ENCODE measurements around the gene FRAS1.

Gene FRAS1

DNA sequence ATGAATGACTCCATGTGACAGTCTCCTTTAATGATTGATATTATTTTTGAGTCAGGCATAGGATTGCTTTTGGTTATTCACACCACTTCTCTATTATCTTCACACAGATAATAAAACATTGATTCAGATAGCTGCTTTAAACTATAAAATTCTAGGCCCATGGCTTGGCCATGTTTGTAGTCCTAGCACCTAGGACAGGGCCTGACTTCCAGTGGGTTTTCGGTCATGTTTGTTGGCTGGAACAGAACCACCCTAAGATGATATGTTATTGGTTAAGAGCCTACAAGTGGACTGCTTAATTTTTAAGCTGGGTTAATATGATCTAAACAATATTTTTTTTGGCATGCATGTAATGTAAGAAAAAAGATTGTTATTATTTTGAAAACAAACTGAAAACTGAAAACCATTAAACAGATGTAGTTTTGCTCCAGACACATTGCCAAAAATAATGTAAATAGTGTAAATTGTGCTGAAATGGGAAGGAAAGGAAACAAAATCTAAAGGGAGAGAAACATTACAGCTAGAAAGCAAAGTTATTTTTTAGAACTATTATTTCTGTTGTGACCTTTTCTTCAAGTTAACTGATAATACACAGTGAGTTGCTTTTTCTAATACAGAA, 98.0 kb downstream of the FRAS1 start:
- TF ChIP-seq, protein P1, sequence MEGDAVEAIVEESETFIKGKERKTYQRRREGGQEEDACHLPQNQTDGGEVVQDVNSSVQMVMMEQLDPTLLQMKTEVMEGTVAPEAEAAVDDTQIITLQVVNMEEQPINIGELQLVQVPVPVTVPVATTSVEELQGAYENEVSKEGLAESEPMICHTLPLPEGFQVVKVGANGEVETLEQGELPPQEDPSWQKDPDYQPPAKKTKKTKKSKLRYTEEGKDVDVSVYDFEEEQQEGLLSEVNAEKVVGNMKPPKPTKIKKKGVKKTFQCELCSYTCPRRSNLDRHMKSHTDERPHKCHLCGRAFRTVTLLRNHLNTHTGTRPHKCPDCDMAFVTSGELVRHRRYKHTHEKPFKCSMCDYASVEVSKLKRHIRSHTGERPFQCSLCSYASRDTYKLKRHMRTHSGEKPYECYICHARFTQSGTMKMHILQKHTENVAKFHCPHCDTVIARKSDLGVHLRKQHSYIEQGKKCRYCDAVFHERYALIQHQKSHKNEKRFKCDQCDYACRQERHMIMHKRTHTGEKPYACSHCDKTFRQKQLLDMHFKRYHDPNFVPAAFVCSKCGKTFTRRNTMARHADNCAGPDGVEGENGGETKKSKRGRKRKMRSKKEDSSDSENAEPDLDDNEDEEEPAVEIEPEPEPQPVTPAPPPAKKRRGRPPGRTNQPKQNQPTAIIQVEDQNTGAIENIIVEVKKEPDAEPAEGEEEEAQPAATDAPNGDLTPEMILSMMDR (IDR thresholded peaks at IDR 0.05; ENCODE audit: borderline replicate concordance, extremely low read depth, low read length, poor library complexity, severe bottlenecking), result no peak
- no peak for TF ChIP-seq EZH2 (IDR thresholded peaks at IDR 0.05; ENCODE audit: borderline replicate concordance, low read depth, low read length, severe bottlenecking)

DNA sequence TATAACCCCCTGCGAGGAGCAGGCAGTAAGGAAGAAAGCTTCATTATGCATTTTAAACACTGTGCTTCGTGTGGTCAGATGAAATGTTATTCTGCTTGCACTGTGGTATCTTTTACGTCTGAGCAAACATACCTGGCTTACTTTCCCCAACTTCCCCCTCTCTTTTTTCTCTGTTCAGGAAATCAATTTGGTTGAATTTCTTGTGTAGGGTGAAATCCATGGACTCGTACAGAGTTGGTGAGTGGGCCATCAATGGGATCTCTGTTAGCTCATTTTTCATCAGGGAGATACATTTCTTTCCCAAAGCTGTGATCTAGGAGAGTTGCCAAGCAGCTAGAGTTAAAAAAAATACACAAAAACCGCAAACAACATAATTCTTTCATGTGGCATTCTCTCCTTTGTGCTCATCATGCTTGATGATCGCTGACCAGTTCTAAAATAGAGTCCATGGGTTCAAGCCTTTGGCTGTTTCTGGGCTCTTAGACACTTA, 98.5 kb downstream of the FRAS1 start:
- H4K20me1 ChIP-seq (ENCODE audit: insufficient read depth, low read length), result no peaks in the 10 kb centered on the region
- H3K79me2 ChIP-seq (ENCODE audit: insufficient read depth, low read length), result no peaks in the 10 kb centered on the region
- no peak overlapping the region for H3K4me3 ChIP-seq (ENCODE audit: low read depth in 1 of 2, low read length in 2 of 2)
- no peak overlapping the region for H2AFZ ChIP-seq (ENCODE audit: low read depth, low read length)
- H3K36me3 ChIP-seq (ENCODE audit: insufficient read depth, low read length), result no peaks in the 10 kb centered on the region
- H3K27me3 ChIP-seq (ENCODE audit: insufficient read depth, low read length, poor library complexity), result peaks cover 3% of the 10 kb centered on the region
- H3K4me2 ChIP-seq (ENCODE audit: insufficient read depth, low read length), result no peak overlapping the region
- no peak overlapping the region for H3K9ac ChIP-seq (ENCODE audit: low read depth, low read length)
- H3K9me3 ChIP-seq (ENCODE audit: insufficient read depth, low read length, severe bottlenecking), result no peaks in the 10 kb centered on the region
- TF ChIP-seq, protein P1 (IDR thresholded peaks at IDR 0.05; ENCODE audit: borderline replicate concordance, extremely low read depth, low read length, poor library complexity, severe bottlenecking), result no peak
- TF ChIP-seq EZH2 (IDR thresholded peaks at IDR 0.05; ENCODE audit: borderline replicate concordance, low read depth, low read length, severe bottlenecking), result no peak
- H3K4me1 ChIP-seq (ENCODE audit: insufficient read depth, low read length), result no peaks in the 10 kb centered on the region
- ATAC-seq (ENCODE audit: insufficient read depth, low read depth) (no peak), DNase-seq (no peak)
- no peak overlapping the region for H3K27ac ChIP-seq (ENCODE audit: low read length)

More for the DNA sequence above, 98.0 kb downstream of the FRAS1 start:
- Histone ChIP-seq H4K20me1 (ENCODE audit: insufficient read depth, low read length) (no peaks in the 10 kb centered on the region), H2AFZ (ENCODE audit: low read depth, low read length) (no peak overlapping the region), H3K27ac (ENCODE audit: low read length) (no peak overlapping the region), H3K27me3 (ENCODE audit: insufficient read depth, low read length, poor library complexity) (peaks cover 3% of the 10 kb centered on the region), H3K9ac (ENCODE audit: low read depth, low read length) (no peak overlapping the region), H3K79me2 (ENCODE audit: insufficient read depth, low read length) (no peaks in the 10 kb centered on the region), H3K4me3 (ENCODE audit: low read depth in 1 of 2, low read length in 2 of 2) (no peak overlapping the region), H3K4me2 (ENCODE audit: insufficient read depth, low read length) (no peak overlapping the region), H3K4me1 (ENCODE audit: insufficient read depth, low read length) (no peaks in the 10 kb centered on the region), H3K9me3 (ENCODE audit: insufficient read depth, low read length, severe bottlenecking) (no peaks in the 10 kb centered on the region), H3K36me3 (ENCODE audit: insufficient read depth, low read length) (no peaks in the 10 kb centered on the region)
- ATAC-seq (ENCODE audit: insufficient read depth, low read depth) (no peak), DNase-seq (no peak)

DNA sequence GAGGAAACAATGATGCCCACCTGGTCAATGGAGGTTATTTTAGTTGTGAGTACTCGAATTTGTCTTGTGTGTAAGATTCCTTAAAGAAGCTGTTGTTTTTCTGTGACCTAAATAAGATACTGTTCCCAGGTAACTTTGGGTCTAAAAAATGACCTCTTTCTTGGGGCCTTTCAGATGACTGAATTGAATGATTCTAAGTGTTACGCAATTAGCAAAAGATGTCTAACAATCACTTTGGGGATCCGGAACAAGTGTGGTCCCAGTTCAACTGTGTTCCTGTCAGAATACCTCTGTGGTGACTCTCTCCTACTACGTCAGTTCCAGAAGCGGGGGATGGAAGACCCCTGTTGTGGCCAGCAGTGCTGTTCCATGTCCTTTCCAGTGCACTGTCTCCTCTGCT, 99.4 kb downstream of the FRAS1 start:
- no peak overlapping the region for H3K4me2 ChIP-seq (ENCODE audit: insufficient read depth, low read length)
- ATAC-seq (ENCODE audit: insufficient read depth, low read depth) (no peak), DNase-seq (no peak)
- no peaks in the 10 kb centered on the region for H4K20me1 ChIP-seq (ENCODE audit: insufficient read depth, low read length)
- H3K27ac ChIP-seq (ENCODE audit: low read length), result no peak overlapping the region
- H3K36me3 ChIP-seq (ENCODE audit: insufficient read depth, low read length), result no peaks in the 10 kb centered on the region
- peaks cover 3% of the 10 kb centered on the region for H3K27me3 ChIP-seq (ENCODE audit: insufficient read depth, low read length, poor library complexity)
- no peak overlapping the region for H2AFZ ChIP-seq (ENCODE audit: low read depth, low read length)
- no peaks in the 10 kb centered on the region for H3K9me3 ChIP-seq (ENCODE audit: insufficient read depth, low read length, severe bottlenecking)
- H3K79me2 ChIP-seq (ENCODE audit: insufficient read depth, low read length), result no peaks in the 10 kb centered on the region
- H3K4me3 ChIP-seq (ENCODE audit: low read depth in 1 of 2, low read length in 2 of 2), result no peak overlapping the region
- TF ChIP-seq EZH2 (IDR thresholded peaks at IDR 0.05; ENCODE audit: borderline replicate concordance, low read depth, low read length, severe bottlenecking), result no peak
- TF ChIP-seq, protein P1 (IDR thresholded peaks at IDR 0.05; ENCODE audit: borderline replicate concordance, extremely low read depth, low read length, poor library complexity, severe bottlenecking), result no peak
- H3K4me1 ChIP-seq (ENCODE audit: insufficient read depth, low read length), result no peaks in the 10 kb centered on the region
- no peak overlapping the region for H3K9ac ChIP-seq (ENCODE audit: low read depth, low read length)

Measured in DND-41 (cell line).